UCSD-AML1 (cell line): ENCODE data around the gene MOCS3.
A peak's percentile ranks its signal among the peaks of the same experiment; 100 is the strongest.

Experiments used
- DNase-seq: peaks from one replicate; lab custom pipeline; 2025; ENCODE audit not compliant: unreplicated experiment; lab: John Stamatoyannopoulos, UW

Gene MOCS3, protein sequence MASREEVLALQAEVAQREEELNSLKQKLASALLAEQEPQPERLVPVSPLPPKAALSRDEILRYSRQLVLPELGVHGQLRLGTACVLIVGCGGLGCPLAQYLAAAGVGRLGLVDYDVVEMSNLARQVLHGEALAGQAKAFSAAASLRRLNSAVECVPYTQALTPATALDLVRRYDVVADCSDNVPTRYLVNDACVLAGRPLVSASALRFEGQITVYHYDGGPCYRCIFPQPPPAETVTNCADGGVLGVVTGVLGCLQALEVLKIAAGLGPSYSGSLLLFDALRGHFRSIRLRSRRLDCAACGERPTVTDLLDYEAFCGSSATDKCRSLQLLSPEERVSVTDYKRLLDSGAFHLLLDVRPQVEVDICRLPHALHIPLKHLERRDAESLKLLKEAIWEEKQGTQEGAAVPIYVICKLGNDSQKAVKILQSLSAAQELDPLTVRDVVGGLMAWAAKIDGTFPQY

DNA sequence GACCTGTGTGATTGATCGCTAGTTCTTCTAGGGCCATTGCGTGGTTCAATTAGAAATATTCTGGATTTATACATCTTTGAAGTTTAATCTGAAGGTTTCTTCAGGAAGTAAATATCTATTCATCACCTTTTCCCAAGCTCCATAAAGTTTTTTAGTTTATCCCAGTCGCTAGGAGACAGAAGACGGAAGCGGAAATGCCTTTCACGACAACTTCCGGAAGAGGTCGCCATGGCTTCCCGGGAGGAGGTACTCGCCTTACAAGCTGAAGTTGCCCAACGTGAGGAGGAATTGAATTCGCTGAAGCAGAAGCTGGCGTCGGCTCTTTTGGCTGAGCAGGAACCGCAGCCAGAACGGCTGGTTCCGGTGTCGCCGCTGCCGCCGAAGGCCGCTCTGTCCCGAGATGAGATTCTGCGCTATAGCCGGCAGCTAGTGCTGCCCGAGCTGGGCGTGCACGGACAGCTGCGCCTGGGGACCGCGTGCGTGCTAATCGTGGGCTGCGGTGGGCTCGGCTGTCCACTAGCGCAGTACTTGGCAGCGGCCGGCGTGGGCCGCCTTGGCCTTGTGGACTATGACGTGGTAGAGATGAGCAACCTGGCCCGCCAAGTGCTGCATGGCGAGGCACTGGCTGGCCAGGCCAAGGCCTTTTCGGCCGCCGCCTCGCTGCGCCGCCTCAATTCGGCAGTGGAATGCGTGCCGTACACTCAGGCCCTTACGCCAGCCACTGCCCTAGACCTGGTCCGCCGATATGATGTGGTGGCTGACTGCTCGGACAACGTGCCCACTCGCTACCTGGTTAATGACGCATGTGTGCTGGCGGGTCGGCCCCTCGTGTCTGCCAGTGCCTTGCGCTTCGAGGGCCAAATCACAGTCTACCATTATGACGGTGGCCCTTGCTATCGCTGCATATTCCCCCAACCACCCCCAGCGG is at the start of gene MOCS3:
Gene MOCS3, plus strand, starts transcription at position 204 of the 928 bp plus-strand sequence. Its CDS starts 25 bp downstream, at position 229.
- DNase-seq: peak; percentile 84

DNA sequence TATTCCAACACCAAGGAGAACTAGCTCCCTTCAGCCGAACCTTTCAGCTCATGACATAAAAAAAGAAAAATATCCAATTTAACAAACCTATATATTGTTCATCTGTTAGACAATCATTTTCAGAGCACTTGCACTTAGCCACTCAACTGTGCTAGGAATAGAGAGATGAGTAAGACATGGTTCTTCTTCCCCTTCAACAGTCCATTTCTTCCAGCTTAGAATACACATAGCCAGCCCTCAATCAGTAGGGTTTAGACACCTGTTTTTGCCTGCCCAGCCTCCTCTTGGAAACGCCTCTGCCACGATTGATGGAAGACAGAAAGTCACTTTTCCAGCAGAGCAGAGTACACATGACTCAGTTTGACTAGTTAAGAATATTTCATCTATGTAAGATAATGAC is 49.2 kb upstream of the MOCS3 start:
- DNase-seq: no peak

DNA sequence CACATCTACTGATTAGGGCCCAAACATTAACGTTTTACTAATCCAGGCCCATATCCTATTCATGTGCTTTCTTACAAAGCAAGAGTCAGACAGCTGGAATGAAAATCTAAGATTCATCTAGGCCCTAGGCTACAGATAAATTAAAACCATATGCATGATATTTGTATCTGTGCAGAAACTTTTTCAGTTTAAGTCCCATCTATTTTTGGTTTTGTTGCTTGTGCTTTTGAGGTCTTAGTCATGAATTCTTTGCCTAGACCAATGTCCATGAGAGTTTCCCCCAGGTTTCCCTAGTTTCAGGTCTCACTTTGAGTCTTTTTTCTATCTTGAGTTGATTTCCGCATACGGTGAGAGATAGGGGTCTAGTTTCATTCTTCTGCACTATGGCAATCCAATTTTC is 47.6 kb upstream of the MOCS3 start:
- no peak for DNase-seq

DNA sequence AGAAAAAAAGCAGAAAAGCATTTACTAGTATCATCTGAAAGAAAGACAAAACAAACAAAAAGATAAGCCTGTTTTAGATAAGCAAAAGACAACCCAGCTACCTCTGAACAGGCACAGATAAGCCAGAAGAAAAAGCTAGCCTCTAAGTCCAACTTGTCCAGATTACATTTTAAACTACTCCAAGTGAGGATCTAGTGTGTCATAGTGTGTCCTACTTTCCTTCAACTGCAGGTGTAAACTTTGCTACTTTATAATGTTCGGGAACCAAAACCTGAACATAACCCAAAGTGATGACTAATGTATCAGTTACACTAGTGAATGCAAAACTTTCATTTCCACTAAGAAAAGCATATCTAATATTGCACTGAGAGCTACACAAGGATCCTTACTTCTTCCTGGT is 46.9 kb upstream of the MOCS3 start:
- no peak for DNase-seq

DNA sequence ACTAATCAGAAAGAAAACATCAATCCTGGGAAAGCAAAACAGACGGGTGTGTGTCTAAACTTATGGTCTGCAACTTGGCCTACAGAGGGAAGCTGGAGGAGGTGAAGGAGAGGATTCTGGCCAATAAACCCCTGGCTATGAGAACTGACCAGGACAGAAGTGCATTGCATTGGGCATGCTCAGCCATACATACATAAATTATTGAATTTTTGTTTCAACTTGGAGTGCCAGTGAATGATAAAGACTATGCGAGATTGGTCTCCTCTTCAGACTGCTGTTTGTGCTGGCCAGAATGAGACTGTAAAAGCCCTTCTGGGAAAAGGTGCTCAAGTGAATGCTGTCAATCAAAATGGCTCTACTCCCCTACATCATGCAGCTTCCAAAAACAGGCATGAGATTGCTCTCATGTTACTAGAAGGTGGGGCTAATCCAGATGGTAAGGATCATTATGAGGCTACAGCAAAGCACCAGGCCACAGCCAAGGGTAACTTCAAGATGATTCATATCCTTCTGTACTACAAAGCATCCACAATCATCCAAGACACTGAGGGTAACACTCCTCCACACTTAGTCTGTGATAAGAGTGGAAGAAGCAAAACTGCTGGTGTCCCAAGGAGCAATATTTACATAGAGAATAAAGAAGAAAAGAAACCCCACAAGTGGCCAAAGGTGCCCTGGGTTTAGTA is 44.8 kb upstream of the MOCS3 start:
- DNase-seq: no peak

DNA sequence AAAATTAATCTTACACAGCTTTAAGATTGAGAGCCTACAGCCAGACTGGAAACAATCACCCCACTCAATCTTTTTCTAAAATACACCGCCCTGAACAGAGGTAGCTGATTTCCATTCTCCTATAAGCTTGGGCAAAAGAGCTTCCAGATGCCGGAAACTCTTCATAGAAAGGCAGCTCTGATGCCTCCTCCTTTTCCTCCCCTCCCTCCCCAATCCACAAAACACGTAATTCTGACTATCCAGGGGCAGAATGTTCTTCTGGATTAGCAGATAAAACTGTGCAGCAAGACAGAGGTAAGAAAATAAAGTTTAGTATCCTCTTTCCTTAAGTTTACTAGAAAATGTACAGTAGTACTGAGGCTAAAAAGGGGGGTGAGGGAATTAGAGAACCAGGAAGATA is 43.2 kb upstream of the MOCS3 start:
- no peak for DNase-seq

DNA sequence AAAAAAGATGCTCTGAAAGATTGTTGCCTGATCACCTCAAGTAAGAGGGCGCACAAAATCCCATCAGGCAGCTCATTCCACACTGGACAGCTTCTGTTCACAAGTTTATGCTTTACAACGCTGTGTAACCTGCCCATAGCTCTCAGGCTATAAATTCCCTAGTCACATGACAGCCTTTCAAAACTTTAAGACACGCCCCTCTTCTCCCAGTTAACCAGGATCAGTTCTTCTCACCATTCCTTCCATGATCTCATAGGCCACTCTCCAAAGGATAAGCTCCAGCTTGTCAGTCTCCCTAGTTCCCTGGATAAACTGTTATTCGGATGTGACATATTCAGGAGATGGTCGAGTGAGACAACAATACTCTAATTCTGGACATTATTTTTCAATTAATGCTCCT is 42.4 kb upstream of the MOCS3 start:
- no peak for DNase-seq

DNA sequence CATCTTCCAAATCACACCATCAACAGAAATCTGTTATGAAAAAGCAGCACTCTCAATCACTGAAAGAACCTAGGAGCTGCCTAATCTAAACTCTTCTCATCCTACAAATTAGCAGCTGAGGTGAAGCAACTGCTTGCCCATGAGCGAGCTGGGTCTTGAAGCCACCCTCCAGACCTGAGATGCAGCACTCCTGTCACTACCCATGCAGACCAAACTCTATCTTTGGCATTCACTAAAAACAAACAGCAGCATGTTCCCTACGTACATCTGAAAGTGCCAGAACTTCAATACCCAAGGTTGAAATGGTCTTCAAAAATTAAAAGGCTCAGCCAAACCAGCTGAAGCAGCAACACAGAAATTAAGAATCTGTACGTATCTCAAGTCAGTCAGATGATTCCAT is 41.7 kb upstream of the MOCS3 start:
- no peak for DNase-seq

DNA sequence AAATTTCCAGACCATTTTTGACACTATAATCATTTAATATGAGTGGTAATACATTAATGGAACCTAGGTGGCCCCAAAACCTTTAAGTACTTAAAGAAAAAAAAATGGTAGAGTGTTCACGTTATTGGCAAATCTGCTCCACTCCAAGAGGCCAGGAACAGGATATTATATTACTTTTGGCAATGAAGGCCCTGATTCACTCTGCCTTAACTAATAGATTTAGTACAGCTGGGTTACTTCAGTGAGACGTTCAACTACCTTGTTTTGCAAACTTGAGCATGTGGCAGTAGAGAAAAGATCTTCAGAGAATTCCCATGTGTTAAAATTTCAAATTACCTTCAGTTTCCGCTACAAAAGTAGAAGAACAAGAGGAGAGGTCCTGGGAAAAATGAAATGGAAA is 40.2 kb upstream of the MOCS3 start:
- DNase-seq: no peak

DNA sequence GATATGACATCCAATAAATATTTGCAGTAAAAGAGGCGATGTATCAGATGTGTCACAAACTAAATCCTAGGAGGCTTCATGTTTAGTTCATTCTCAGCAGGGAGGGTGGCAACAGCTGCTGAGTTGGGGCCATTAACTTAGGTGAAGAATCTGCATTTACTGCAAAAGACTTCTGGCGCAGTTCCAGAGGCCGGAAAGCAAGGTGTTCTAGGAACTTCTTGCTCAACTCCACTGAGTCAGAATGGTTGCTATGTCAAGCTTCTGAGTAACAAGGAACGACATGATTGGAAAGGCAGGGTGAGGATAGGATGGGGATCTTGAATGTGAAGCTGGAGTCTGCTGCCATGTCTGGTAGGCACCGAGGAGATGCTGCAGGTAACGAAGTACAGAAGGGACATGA is 39.1 kb upstream of the MOCS3 start:
- no peak for DNase-seq

DNA sequence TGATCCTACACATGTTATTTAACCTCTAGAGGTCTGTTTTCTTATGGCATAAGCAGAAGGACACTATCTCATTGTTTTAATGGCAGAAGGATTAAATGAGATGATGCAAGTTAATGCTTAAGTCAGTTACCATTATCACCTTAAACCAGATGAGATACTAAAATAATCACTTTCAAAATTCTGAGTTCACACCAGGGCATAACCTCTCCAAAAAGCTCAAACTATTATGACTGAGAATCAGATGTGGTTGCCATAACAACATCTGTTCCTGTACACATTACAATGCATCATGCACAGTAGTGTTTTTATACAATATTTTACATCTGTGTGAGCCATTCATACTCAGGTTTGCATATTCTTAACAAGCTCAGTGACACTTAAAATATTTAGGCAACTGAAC is 37.6 kb upstream of the MOCS3 start:
- DNase-seq: no peak

DNA sequence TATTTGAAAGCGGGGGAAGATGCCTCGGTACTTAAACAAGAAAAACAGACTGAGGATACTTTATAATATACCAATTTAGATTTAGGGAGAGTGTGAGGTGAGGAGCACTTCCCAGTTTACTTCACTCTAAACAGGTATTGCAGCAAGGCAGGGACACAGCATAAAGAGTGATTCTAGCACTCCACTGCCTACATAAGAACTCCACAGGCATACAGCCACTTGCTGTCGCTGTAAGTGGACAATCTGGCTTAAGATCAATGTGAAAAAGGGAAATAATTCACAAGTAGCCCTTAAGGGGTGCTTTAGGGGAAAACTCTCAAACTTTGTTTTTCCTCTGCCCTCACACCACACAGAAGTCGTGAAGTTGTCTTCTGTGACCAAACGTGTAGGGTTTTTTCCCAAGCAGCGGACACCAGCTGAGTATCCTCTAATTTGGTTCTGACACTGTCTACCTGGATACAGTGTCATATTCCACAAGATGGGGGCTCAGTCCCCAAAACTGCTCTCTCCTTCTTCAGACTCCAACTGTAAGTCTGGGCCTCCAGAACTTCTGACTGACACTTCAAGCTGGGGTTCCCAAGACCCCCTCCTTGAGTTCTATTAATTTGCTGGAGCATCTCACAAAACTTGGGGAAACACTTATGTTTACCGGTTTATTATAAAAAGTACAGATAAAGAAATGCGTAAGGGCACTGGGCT is 36.7 kb upstream of the MOCS3 start:
- DNase-seq: no peak

DNA sequence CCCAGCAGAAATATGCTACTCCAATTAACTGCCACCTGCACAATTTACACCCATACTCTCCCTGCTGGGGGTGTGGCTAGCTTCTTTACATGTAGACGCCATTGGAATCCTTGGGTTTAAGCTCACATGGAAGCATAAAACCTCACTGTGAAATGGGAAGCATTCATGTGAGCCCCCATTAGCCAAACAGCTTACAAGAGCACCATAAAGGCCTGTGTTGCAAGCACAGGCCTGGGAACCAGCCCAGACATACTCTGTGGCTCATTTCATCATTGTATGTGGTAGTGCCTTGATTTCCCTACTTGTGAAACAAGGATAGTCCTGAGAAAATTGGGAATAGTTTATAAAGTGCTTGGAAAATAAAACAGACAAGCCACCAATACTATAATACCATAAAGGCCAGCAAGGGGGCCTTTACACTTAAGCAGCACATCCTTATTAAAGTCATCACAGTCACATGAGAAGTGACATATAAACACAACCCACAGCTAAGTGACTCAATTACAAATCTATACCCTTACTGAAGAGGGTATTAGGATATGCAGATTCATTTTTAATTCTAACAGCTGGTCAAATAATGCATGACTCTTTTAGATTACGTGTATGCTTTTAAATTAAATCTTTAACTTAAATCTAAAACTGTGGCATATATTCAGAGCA is 34.2 kb upstream of the MOCS3 start:
- no peak for DNase-seq

DNA sequence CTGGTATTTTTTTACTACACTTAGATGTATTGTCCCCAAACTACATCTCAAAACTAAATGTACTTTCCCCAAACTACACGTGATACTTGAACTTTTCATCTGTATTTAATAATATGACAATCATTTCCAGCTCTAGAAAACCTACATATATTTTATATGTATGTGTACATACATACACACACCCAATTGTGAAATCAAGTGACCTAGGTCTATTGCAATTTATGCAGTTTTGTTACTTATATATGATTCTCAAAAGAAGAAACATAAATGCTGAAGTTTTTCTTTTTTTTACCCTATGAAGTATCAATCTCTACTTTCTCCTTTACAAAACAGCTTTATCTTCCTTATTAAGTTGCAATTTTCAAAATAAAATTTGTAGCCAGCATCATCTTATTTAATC is 32.1 kb upstream of the MOCS3 start:
- no peak for DNase-seq

DNA sequence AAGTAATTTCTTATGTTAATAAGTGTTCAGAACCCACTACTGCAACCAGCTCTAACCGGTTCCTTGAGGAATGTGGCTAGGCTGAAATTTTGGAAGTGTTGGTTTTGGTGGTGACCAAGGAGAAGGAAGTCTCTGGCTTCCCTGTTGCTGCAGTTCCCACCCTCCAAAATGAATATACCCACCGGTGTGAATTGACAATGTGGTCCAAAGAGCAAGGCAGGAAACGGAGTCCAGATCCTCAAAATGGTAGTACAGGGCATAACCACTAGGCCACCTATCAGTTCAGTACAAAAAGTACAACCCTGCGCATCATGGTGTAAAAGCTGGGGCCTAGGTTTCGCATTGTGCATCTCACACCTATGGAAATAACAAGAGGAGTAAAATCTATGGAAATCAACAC is 30.1 kb upstream of the MOCS3 start:
- DNase-seq: no peak

DNA sequence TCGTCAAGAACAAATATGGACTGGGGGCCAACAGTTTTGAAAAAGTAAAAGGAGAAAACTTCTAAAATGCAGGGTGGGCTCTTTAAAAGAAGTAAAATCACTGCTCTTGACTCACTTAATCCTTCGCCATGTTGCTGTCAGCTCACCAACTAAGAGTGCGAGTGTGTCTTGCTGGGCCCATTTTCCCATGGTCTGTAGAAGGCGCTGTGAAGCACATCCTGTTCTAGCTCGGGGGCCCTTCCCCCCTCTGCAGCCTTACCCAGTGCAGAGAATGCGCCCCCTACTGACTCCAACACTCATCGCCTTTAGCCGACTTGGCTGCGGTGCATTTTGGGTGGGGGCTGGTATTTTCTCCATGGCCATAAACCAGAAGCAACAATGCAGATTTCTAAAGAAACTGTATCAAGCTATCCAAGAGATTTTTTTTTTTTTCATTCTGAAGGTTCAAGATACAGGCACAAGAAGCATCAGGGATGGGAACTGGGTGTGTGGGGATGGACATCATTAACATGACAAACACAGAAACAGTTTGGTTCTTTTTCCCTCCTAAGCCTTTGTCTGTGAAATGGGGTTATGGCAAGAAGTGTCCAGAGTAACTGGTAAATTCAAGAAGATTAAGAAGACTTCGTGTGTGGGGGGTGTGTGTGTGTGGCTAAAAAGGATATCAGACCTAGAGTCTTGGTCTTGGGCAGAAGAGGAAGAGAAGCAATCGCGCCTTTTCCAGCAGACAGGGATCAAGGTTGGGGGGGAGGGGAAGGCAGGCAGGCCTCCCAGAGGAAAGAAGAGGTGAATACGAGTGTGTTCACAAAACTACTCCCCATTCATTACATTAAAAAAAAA is 29.1 kb upstream of the MOCS3 start:
- DNase-seq: peak; percentile 87

DNA sequence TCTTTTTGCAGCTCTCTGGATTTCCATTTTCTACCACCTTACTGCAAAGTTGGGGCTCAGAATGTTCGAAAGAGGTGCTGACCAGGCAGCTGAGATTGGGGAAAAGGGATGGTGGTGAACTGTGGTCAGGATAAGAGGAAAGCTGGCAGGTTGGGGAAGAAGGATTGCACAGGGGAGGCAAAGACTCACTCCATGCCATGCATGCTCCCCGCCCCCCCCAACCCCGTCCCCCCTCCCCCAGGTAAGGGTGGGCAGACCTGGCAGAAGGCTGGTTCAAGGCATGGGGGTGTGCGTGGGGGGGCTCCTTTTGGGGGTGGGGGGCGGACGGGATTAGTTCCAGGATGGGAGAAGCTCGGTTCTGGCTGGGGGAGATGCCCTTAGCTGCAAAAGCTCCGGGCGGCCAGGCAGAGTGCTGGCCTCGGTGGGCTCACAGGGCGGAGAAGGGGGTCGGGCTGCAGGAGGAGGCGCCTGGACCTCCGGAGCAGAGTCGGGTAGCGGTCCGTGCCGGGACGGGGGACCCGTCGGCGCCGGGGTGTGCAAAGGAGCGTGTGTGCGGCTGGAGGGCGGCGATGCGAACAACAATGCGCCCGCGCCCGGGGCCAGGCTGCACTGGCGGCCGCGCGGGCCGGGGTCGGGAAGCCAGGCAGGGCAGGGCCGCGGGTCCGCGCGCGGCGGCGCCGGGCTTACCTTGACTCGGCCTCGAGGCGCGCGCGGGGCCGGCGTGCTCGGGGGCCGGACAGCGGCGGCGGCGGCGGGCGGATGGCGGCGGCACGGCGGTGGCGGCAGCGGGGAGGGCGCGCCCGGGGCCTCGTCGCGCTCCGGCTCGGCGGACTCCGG is 28.3 kb upstream of the MOCS3 start:
- DNase-seq: no peak

DNA sequence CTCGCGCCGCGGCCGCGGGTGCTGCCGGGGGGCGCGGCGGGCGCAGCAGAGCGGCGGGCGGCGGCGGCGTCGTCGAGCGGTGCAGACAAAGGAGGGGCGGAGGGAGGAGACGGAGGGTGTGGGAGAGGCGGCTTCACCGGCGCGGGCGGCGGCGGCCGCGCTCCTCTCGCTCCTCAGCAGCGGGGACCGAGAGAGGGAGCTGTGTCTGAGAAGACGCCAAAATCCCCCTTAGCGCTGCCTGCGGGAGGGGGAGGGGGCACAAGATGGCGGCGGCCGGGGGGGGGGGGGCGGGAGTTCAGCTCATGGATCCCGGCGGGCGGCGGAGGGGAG is 27.7 kb upstream of the MOCS3 start:
- no peak for DNase-seq
